HPDE6-E6E7 (cell line): ENCODE data around the gene KIF4A.
"Not testable (repeated sequence)": the region's sequence is repeated elsewhere in the genome, so short reads cannot be mapped to it uniquely, and the experiment has no call there.

Experiments
- DNase-seq: peaks from one replicate; pipeline ENCODE4 v3.0.0; 2011; ENCODE audit warnings: missing footprints; ENCODE audit errors: extremely low spot score

Gene KIF4A, protein sequence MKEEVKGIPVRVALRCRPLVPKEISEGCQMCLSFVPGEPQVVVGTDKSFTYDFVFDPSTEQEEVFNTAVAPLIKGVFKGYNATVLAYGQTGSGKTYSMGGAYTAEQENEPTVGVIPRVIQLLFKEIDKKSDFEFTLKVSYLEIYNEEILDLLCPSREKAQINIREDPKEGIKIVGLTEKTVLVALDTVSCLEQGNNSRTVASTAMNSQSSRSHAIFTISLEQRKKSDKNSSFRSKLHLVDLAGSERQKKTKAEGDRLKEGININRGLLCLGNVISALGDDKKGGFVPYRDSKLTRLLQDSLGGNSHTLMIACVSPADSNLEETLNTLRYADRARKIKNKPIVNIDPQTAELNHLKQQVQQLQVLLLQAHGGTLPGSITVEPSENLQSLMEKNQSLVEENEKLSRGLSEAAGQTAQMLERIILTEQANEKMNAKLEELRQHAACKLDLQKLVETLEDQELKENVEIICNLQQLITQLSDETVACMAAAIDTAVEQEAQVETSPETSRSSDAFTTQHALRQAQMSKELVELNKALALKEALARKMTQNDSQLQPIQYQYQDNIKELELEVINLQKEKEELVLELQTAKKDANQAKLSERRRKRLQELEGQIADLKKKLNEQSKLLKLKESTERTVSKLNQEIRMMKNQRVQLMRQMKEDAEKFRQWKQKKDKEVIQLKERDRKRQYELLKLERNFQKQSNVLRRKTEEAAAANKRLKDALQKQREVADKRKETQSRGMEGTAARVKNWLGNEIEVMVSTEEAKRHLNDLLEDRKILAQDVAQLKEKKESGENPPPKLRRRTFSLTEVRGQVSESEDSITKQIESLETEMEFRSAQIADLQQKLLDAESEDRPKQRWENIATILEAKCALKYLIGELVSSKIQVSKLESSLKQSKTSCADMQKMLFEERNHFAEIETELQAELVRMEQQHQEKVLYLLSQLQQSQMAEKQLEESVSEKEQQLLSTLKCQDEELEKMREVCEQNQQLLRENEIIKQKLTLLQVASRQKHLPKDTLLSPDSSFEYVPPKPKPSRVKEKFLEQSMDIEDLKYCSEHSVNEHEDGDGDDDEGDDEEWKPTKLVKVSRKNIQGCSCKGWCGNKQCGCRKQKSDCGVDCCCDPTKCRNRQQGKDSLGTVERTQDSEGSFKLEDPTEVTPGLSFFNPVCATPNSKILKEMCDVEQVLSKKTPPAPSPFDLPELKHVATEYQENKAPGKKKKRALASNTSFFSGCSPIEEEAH

DNA sequence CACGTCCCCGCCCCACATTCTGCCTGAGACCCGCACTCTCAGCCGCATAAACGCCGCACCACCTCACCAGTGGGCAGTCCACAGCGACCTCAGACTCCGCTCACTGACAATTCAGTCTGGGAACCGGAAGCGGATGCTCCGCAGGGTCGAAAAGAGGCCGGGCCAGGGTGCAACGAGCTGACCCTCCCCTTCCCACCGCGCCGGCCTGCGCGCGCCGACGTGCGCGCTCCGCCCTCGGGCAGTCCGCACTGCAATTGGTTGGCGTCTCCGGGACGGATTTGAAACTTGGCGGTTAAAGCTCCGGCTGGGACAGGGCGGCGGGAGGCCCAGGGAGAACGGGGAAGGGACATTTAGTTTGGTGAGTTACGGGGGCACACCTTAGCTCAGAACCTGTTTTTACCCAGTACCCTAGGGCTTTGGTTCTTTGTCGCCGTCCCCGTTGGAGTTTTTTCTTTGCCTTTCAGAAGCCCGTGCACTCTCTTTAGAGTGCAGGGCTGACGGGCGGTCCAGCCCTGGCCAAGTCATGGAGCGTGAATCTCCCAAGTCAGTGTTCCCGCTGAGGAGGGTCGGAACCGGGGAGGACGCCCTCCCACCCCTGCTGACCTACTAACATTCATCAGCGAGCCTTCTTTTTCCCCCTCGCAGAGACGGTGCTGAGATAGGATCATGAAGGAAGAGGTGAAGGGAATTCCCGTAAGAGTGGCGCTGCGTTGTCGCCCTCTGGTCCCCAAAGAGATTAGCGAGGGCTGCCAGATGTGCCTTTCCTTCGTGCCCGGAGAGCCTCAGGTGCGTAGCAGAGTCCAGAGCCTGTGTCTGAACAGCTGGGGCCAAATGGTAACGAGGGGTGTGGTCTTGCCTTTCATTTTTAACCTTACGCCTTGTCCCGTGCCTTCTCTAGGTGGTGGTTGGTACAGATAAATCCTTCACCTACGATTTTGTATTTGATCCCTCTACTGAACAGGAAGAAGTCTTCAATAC is at the start of gene KIF4A, which contains the start of gene PDZD11:
TSS of gene KIF4A (plus strand) at position 312 of the 978 bp plus-strand sequence. CDS start at position 667, 355 bp downstream.
TSS of gene PDZD11 (minus strand) at position 135 of the 978 bp plus-strand sequence. CDS start 586 bp downstream, outside the sequence.
- DNase-seq: peak; percentile 76

DNA sequence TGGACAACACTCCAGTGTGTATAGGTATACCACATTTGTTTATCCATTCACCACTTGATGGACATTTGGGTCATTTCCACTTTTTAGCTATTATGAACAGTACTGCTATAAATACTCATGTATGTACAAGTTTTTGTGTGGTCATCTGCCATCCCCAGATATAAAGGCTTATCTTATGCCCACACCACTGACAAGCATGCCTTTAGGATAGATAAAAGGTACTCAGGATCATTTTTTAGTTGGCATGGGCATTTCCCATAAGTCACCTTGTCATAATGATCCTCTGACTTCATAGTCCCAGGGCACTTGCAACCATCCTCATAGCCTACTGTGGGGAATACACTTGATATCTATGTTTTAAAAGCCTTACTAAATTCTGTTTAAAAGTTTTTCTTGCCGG is 49.2 kb upstream of the KIF4A start:
- no peak for DNase-seq

DNA sequence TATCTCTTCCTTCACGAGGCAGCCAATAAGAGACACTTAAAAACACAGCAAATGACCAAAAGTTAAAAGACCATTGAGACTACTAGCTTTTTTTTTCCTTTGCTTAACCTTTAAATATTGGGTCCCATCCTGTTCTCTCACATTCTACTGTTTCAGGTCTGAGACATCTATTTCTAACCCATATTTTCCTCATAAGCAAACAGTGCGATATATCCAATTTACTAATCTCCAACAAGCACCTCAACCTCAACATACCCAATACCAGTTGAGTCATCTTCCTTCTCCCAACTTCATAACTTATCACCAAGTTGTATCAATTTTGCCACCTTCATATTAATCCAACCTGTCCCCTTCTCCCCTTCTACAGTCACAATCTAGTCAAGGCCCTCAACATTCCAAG is 48.4 kb upstream of the KIF4A start:
- no peak for DNase-seq

DNA sequence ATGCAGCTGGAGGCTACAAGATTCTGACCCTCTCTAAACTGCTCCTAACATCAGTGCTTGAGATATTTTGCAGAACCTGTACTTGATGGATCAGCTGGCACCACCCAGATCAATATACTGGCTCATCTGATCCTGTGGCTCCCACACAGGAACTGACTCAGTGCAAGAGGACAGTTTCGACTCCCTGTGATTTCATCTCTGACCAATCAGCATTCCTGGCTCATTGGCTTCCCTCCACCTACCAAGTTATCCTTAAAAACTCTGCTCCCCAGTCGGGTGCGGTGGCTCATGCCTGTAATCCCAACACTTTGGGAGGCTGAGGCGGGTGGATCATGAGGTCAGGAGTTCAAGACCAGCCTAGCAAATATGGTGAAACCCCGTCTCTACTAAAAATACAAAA is 46.3 kb upstream of the KIF4A start:
- not testable (repeated sequence) for DNase-seq

DNA sequence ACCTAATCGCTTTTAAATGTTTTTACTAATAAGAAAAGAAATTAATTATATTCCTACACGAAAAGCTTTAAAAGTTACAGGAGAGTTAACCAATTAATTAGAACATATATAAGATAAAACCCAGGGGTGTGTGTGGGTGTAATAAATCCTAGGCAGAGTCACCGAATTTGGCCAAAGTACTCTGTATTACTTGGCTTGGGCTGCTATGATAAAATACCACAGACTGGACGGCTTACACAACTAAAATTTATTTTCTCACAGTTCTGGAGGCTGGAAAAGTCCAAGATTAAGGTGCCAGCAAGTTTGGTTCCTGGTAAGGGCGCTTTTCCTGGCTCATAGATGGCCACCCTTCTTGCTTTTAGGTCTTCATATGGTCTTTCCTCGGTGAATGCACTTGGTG is 45.0 kb upstream of the KIF4A start:
- no peak for DNase-seq

DNA sequence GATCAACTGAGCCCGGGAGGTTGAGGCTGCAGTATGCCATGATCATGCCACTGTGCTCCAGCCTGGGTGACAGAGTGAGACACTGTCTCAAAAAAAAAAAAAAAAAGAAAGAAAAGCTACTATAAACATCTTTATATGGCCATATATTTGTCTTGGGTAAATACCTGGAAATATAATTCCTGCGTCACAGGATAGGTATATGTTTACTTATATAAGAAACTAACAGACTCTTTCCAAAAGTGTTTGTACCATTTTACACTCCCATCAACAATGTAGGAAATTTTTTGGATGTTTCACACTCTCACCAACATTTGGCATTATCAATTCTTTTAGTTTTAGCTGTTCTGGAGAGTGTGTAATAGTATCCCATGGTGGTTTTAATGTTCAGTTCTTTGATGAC is 42.7 kb upstream of the KIF4A start:
- no peak for DNase-seq

DNA sequence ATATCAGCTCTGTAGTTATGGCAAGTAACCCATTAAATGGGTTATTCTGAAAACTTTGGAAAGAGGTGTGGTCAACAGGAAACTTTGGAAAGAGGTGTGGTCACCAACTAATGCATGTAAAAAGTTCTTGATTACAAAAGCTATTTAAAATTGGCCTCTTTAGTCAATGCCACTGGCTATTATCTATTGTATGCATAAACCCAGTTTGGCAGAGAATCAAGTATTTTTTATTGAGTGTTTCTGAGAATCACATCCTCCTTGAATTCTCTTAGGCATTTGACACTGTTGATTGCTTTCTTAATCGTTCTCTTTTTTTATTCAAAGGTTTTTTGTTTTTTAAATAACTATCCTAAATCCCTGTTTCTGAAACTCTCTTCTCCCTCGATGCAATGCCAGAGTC is 37.4 kb upstream of the KIF4A start:
- DNase-seq: no peak

DNA sequence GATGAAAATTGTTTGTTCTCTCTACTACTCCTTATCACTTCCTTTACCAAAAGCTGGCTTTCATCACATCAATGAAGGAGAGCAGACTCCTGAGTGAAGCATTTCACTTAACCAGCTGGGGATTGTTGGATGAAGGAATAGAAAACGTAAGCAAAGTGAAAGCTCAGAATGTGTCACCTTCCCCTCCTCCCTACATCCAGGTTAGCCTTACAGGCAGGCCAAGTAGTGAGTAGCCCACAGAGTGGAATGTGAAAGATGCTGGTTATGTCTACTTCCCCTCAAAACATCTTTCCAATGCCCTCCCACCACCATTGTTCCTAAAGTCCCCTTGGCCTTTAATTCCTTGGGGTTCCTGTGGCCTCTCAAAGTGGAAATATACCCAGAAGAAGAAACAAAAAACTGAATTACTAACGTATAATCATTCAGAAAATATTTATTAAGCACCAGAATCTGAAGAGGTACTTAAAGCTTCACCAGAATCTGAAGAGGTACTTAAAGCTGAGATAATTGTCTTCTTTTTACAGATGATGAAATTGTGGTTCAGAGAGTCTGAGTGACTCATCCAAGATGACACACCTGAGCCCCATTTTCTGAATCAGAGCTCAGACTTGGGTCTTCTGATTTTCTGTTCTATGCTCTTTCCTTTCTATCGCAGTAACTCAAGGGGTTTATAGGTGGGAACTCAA is 36.4 kb upstream of the KIF4A start:
- DNase-seq: peak; percentile 39

DNA sequence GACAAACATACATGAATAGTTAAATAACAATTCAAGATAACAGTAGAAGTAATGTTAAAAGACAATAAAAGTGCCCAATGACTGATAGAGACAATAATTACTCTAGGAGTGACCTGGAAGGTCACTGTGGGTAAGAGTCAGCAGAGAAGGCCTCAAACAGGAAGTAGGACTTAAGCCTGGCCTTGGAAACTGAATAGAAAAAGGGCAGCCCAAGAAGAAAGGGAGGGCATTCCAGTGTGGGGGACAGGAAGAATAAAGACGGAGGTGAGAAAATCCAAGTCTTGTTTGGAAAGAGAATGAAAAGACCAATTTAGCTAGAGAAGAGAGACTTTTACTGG is 35.9 kb upstream of the KIF4A start:
- no peak for DNase-seq

DNA sequence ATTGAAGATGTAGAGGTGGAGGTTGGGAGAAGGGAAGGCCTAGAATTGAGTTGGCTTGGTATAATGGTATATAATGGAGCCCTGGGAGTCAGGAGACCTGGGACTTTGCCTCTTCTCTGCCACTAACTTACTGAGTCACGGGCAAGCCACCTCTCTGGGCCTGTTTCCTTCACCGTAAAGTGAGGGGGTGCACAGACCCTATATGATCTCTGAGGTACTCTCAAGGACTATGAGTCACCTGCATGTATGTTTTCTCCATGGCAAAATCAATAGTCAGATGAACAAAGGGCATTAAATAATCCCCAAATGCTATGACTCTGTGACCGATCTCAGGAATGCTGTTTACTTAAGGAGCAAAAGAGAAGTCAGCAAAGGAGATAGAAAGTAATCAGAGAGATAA is 35.0 kb upstream of the KIF4A start:
- no peak for DNase-seq

DNA sequence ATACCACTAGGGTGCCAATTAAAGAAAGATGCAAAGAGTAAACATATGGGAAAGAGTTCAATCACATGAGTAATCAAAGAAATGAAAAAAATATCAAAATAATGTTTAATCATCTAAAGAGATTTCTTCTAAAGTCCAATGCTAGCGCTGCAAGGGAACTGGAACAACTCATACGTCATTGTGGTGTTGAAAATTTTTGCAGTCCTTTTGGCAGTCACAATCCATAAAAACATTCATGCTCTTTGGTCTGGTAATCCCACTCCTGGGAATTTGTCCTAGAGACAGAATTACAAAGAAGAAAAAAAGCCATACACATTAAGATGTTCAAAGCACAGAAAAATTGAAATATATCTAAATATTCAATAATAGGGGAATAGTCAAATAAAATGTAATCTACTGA is 34.5 kb upstream of the KIF4A start:
- no peak for DNase-seq

DNA sequence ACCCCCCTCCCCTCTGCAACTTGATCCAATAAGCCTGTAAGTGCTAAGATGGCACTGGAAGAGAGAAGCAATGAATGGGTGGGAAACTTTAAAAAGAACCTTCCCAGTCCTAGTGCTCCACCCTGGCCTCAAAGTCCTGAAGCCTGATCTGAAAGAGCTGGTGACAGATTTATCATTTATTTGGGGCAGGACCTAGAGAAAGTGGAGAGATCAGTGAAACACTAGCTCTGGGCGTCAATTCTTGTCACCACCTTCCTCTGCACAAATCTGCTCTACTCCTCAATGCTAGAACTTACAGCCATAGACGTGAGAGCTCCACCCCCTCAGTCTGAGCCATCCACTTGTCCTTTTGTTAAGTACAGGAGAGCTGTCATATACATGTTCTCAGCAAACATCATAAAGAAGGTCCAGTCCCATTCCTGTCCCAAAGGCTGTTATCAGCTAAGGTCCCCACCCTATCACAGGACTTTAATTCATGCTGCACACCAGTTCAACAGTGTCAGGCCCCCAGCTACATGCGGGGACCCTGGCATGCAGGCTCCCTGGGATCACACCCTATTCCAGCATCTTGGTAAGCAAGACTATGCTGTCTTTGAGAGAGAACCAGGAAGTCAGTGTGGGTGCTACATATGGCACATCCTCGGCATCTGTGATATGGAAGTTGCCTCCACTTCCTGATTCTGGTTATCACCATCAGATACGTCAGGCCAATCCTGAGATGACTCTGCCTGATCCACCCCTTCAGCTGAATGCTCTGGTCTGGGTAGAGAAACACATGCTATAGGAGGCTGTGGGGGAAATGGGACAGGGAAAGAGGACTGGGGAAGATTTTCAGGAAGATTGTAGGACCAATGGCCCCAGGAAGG is 32.2 kb upstream of the KIF4A start:
- DNase-seq: no peak

DNA sequence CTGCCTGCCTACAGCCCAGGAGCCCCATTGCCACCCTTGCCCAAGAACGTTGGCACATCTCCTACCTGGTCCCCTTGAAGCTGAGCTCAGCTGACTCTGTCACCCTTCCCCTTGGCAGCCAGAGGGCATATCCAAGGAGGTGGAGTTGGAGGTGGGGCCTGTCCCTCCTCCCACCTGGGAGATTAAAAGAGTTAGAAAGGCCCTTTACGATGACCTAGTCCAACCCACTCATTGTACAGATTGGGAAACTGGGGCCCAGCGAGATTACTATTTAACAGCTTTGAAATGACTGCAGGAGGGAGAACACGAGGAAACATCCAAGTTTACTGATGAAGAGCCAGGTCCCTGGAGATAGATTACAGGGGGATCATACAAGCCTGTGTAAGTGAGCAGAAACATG is 29.8 kb upstream of the KIF4A start, which contains the start of gene P2RY4:
TSS of gene P2RY4 (minus strand) at position 101 of the 400 bp plus-strand sequence. CDS start 580 bp downstream, outside the sequence.
- DNase-seq: no peak

DNA sequence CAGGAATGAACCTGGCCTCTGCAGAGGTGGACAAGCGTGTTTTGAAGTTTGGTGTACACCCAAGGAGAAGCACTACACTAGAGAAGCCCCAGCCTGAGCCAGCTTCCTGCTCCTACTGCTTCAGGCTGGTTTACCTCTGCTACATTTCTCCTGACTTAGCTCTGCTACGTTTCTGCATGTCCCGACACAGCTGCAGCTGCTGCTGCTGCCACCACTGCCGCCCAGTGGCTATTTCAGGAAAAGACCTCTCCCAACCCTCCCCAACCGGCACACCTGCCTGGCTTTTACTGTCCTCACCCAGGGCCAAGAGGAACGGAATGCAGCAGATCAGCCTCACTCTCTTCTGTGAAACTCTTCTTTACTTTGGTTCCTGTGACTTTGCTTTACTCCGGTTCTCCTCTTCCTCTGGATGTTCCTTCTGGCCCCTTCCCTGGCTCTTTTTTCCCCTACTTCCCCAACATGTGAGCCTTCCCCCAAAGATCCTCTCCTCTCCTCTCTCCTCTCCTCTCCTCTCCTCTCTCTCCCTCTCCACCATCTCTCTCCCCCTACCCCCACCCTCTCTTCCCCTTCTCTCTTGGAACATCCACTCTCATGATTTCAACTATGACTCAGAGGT is 26.8 kb upstream of the KIF4A start:
- peak; percentile 28 for DNase-seq

DNA sequence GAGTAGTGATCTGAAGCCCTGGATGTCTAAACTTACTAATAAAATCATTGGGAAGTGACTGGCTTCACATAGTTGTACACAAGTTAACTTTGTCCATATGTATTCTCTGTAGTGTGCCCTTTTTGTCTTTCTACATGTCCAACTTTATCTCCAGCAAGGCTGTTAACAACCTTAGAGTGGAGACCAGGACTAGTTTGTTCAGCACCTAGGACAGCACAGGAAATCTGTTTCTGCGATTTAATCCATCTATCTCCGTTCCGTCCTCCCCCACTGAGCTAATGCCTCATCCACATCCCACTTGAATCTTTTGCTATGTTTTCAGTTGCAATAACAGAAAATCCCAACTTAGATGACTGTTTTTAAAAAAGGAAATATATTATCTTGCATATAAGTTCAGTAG is 25.1 kb upstream of the KIF4A start:
- no peak for DNase-seq

DNA sequence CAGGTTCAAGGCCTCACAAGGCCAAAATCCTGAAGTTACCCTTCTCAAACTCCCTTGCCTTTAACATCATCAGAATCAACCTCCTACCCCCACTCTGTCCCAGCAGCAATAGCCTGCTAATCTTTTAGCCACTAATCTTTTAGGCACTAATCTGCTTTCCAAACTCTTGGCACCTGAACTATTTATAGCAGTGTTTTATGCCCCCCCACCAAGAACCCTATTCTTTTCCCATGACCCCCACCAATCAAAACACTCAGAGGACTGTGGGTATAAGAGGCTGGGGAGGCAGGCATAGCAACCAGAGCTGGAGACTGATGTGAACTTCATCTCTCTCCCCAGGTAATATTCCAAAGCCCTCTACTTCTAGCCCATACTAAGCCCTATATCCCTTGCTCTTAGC is 21.9 kb upstream of the KIF4A start, which contains the start of gene ARR3:
TSS of gene ARR3 (plus strand) at position 301 of the 400 bp plus-strand sequence. CDS start 1,052 bp downstream, outside the sequence.
- no peak for DNase-seq

DNA sequence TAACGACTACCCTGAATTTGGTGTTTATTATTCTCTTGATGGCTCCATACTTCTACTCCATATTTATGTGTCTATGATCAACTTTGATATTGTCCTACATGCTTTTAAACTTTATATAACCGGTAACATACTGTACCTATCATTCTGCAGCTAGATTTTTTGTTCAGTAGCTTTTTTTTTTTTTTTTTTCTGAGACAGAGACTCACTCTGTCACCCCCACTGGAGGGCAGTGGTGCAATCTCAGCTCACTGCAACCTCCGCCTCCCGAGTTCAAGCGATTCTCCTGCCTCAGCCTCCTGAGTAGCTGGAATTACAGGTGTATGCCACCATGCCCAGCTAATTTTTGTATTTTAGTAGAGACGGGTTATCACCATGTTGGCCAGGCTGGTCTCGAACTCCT is 15.9 kb upstream of the KIF4A start:
- not testable (repeated sequence) for DNase-seq

DNA sequence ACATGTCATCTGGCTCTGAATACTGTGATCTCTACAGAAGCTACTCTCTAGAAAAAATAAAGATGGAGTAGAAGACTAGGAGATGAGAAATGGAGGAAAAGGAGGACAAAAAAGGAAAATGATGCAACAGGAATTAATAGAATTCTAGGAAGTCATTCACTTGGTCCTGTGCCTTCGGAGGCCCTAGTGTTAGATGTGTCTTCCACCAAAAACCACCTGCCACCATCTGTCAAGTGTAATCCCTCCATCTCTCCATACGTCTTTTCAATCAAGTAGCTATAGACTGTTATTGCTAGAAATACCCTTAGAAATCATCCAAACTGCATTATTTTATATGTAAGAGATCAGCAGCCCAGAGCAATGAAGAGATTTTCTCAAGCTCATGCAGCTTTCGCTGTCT is 10.8 kb upstream of the KIF4A start:
- DNase-seq: no peak

DNA sequence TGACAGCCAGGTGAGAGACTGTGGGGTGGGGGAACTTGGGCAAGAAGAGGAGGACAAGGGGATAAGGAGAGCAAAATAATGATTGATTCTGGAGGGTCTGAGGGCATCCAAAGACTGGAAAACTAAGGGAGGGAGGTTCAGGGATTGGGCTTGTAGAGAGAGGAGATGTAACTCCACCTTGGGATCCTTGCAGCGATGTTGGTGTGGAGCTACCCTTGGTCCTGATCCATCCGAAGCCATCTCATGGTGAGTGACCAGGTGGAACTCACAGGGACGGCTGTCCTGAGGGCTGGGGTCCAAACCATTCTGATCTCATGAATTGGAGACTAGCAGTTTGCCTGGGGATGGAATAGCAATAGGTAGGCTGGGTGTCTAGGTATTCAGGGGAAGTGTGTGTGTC is 9.3 kb upstream of the KIF4A start:
- no peak for DNase-seq
